Right kidney (tissue), 9 donors: ENCODE data around the gene ZNF44.
"Not testable (repeated sequence)": the region's sequence is repeated elsewhere in the genome, so short reads cannot be mapped to it uniquely, and the experiment has no call there.

Experiments
- DNase-seq: peaks from one replicate; pipeline ENCODE4 v3.0.0-alpha.2; 2016
- long read RNA-seq, 8 donors: transcript quantifications; one replicate each; lab custom pipeline, GENCODE V29; 2026

The ZNF44 gene
- long read RNA-seq, donor 1, partial matches to known transcripts, result 7 of 15 reads
- long read RNA-seq, donor 1, other reads (novel, unspliced or antisense), result 6 of 15 reads
- long read RNA-seq, donor 2, partial matches to known transcripts, result 0 of 1 reads
- long read RNA-seq, donor 2, other reads (novel, unspliced or antisense), result 0 of 1 reads
- long read RNA-seq, donor 3, partial matches to known transcripts, result 6 of 7 reads
- long read RNA-seq, donor 3, other reads (novel, unspliced or antisense), result 0 of 7 reads
- long read RNA-seq, donor 4, partial matches to known transcripts, result 14 of 28 reads
- long read RNA-seq, donor 4, other reads (novel, unspliced or antisense), result 8 of 28 reads
- long read RNA-seq, donor 5, partial matches to known transcripts, result 31 of 46 reads
- long read RNA-seq, donor 5, other reads (novel, unspliced or antisense), result 15 of 46 reads
- long read RNA-seq, donor 6, partial matches to known transcripts, result 5 of 19 reads
- long read RNA-seq, donor 6, other reads (novel, unspliced or antisense), result 9 of 19 reads
- long read RNA-seq, donor 7, result 0 reads
- long read RNA-seq, donor 8, partial matches to known transcripts, result 0 of 10 reads
- long read RNA-seq, donor 8, other reads (novel, unspliced or antisense), result 6 of 10 reads

DNA sequence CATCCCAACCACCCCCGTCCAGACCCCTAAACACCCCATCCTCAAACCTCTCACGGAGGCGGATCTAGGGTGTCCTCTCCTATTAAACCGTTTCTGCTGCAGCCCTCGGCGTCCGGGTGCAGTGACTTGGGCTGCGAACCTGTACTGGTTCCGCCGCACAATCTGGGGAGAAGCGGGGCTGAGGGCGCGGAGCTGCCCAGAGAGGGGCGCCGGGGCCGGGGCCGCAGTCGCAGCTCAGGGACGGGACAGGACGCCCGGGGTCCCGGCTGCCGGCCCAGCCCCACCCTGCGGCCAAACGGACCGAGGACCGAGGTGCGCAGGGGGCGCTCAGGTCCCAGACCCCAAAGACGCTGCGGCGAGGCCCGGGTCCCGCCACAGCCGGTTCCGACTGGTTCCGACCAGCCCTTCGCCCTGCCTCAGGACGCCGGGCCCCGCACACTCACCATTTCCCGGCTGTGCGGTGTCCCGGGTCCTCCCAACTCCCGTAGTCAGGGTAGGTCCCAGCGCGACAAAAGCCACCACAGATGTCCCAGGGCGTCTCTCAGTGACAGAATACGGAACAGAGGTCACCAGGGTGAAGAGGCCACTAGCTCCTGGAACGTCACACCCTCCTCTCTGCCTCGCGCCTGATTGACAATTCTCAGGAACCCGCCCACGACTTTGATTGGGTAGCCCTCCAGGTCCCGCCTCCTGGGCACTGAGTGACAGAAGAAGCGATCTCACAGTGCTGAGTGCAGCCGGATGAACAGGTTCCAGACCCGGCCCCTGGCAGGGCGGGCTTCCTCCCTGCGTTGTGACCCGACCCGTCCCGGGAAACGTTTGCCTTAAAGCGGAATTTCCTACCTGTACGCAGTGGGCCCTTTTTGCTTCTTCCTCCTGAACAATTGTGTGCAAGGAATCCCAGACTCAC lies at the start of gene ZNF44:
ZNF44 (minus strand) TSS at position 635 of the 910 bp plus-strand sequence; CDS start at position 446, 189 bp downstream.
- peak; percentile 91 for DNase-seq

DNA sequence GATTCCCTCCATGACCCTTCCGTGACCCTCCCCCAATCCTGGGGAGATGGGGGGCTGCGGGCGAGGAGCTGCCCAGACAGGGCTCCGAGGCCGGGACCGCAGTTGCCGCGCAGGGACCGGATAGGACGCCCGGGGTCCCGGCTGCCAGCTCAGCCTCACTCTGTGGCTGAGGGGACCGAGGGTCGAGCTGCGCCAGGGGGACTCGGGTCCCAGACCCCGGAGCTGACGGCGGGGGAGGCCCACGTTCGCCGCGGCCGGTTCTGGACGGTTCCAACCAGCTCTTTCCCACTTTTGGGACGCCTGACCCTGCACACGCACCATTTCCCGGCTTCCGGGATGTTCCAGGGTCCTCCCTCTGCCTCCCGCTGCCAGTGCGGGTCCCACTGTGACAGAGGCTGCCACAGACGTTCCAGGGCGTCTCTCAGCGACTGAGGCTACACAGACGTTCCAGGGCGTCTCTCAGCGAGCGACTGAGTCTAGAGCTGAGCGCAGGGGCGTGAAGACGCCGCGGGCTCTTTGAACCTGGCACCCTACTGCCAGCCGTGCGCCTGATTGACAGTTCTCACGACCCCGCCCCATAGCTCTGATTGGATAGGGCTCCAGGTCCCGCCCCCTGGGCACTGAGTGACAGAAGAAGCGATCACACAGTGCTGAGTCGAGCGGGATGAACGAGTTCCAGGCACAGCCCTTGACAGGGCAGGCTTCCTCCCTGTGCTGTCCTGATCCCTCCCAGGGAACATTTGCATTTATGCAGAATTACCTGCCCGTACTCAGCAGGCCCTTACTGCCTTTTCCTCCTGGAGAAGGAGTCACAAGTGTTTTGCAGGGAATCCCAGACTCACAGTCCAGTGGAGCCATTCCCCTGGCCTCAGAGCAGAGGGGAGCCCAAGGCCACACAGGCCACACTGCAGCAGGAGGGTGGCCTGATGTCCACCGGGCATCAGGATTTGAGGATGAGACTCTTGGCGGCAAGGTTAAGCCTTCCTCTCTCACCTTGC lies 38.8 kb upstream of the ZNF44 start, which contains the start of gene ZNF563:
ZNF563 (minus strand) TSS at position 472 of the 998 bp plus-strand sequence; CDS start at position 321, 151 bp downstream.
- DNase-seq, result peak; percentile 93

DNA sequence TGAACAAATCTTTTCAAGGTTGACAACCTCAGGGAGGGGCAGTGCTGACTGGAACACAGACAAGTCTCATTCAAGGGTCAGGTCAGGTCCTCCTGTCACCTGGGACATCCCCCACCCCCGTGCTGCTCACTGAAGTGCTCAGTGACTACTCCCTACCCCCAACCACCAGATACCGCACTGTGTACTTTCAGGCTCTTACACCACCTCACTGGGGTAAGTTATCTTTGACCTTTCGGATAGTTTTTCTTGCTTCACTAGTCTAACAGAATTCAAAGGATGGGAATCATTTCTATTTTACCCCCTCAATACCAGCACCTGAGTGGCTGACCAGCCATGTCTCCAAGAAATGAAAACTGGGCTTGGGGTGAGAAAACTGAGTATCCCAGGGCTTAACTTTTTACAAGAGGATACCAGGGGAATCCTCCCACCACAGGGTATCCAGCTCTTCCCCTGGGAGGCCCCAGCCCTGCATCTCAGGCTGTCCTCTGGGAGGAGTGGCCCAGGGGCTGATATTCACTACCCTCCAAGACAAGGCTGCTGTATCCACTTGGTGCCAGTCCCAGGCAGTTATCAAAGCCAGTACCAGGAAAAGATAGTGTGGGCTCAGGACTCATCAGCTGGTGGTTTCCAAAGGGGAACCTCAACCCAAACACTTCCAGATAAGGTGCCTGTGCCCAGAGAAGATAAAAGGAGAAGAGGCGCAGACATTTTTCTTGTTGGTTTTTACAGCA lies 36.7 kb upstream of the ZNF44 start:
- peak; percentile 11 for DNase-seq

DNA sequence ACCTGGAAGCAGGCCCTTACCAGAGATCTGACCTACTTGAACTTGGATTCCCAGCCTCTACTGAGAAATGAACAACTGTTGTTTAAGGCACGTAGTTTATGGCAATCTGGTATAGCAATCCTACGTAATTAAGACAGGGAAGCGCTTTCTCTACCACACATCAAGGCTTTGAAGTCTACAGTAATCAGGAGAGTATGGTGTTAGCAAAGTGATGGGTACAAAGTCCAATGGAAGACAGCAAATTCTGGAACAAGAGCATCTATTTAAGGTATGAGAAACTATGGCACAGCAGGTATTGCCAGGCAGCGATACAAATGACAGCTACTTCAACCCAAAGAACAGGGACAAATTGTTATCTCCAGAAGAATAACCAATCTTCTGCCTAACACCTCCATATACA lies 35.7 kb upstream of the ZNF44 start:
- DNase-seq, result no peak

- no peak for DNase-seq
Measured at GRCh38 chr19:12325690-12326089, 31.0 kb upstream of the ZNF44 start.

GRCh38 chr19:12318782-12319413 lies 24.2 kb upstream of the ZNF44 start:
- DNase-seq, result no peak

DNA sequence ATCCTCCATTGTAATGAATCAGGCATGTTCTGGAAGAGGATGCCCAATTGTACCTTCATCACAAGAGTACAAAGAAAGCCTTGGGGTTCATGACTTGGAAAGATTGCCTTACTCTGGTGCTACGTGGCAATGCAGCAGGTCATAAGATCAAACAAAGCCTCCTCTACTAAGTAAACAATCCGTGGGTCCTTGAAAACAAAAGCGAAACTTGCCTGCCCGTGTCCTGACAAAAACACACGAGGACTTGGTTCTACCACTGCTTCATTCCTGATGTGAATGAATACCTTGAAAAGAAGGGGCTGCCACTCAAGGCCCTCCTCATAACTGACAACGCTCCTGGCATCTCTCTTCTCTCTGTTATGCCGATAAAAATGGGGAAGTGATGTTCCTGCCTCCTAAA lies 19.9 kb upstream of the ZNF44 start:
- no peak for DNase-seq

DNA sequence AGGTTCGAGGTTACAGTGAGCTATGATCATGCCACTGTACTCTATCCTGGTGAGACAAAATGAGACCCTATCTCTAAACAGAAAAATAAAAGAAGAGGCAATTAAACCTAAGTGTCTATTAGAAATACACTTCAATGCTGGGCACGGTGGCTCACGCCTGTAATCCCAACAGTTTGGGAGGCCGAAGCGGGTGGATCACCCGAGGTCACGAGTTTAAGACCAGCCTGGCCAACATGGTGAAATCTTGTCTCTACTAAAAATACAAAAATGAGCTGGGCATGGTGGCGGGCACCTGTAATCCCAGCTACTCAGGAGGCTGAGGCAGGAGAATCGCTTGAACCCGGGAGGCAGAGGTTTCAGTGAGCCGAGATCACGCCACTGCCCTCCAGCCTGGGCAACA lies 14.2 kb upstream of the ZNF44 start:
- not testable (repeated sequence) for DNase-seq

DNA sequence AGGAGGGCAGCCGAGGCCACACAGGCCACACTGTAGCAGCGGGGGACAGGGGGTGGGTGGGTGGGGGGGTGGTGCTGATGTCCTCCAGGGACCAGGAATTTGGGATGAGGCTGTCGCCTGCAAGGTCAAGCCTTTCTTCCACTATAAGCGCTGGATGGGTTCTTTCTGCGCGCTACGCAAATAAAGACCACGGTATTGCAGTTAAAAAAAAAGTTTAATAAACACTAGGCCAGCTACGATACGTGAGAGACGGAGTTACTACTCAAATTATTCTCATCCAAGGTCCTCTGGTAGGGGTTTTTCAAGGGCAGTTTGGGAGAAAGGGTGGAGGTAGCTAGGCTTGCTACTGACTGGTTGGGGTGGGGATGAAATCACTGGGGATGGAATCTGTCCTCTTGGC lies 508 bp upstream of the ZNF44 start:
- peak; percentile 21 for DNase-seq

GRCh38 chr19:12293777-12294248 lies 870 bp downstream of the ZNF44 start:
- peak; percentile 75 for DNase-seq

DNA sequence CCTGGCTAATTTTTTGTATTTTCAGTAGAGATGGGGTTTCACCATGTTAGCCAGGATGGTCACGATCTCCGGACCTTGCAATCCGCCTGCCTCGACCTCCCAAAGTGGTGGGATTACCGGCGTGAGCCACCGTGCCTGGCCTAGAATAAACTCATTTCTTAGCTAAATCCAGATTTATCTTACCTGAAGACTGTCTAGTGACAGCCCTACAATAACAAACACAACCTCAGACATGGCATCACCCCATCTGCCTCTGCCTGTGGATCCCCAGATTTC lies 5.0 kb downstream of the ZNF44 start:
- DNase-seq, result no peak

DNA sequence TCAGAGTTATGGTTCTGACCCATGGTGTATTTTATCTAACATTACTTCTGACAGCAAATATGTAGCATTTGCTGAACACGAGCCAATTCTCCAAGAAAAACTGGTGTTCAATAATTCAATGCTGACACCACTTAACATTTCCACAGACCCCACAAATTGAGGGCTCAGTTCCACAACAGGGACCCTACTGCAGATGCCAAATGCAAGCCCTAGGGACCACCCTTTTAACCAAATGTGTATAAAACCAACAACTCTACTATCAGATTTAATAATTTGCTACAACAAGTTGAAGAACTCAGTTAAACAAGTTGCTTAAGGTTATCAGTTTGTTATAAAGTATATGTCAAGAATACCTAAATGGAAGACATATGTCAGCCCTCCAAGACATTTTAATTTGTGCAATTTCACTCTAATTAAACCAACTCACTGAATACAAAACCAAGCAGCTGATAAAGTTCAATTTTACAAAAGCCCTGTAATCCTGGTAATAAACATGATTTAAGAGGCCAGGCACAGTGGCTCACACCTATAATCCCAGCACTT lies 6.7 kb downstream of the ZNF44 start:
- DNase-seq, result peak; percentile 11

GRCh38 chr19:12284631-12285030 lies 10.1 kb downstream of the ZNF44 start:
- no peak for DNase-seq

GRCh38 chr19:12284226-12284625 lies 10.5 kb downstream of the ZNF44 start:
- no peak for DNase-seq

GRCh38 chr19:12278713-12279112 lies 16.0 kb downstream of the ZNF44 start:
- no peak for DNase-seq

DNA sequence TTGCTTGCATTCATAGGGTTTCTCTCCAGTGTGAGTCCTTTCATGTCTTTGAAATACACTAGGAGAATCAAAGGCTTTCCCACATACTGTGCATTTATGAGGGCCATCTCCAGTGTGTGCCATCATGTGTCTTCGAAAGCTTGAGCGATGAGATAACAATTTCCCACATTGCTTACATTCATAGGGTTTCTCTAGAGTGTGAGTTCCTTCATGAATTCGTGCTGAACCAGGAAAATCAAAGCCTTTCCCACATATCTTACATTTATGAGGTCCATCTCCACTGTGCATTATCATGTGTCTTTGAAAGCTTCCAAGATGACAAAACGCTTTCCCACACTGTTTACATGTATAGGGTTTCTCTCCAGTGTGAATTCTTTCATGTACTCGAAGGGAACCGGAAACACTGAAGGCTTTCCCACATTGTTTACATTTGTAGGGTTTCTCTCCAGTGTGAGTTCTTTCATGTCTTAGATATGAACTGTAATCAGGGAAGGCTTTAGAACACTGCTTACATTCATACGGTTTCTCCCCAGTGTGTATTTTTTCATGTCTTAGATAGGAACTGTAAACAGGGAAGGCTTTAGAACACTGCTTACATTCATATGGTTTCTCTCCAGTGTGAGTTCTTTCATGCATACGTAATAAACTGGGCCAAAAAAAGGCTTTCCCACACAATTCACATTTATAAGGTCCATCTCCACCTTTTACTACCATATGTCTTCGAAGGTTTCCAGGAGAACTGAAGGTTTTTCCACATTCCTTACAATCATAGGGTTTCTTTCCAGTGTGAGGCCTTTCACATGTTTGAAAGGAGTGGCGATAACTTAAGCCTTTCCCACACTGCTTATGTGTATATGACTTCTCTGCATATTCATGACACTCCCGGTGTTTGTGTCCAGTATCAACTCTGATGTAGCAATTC lies 21.4 kb downstream of the ZNF44 start:
- DNase-seq, result no peak

- DNase-seq, result no peak
Measured at GRCh38 chr19:12272386-12272785, 22.3 kb downstream of the ZNF44 start.

DNA sequence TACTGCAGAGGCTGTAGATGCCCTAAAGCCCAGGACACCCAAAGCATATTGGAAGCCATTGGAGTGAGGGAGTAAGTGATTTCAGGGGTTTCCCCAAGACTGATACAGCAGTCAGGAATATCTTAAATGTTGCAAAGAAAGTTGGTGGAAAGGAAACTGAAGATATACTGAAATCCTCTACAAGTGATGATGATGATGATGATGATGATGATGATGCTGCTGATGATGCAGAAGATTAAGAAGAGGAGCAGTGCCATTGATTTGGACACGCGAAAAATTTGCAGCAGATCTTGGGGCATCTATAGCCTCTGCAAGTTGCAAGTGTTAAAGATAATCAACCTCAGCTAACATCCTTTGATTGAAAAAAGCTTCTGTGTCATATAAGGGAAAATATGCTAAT lies 23.8 kb downstream of the ZNF44 start:
- DNase-seq, result no peak
